Omental fat pad (tissue), 4 donors: ENCODE results near the gene PRR7. TPM values are rescaled to one million over a fixed set of nuclear protein-coding genes. Genes with fewer than 3 reads are reported as not detected.
A peak's percentile ranks its signal among the peaks of the same experiment; 100 is the strongest.

Experiments
- ATAC-seq: fragments of 150-250 bp; one replicate; pipeline ENCODE4 v1.9.1; 2016; ENCODE audit warnings: mild to moderate bottlenecking, moderate library complexity; ENCODE audit not compliant: low FRiP score
- DNase-seq: peaks from one replicate; pipeline ENCODE4 v3.0.0-alpha.2; 2019; ENCODE audit warnings: low spot score
- total RNA-seq, 4 donors: library from RNA; depleted of rRNA; stranded (reverse); fragments of >200 nt; gene quantifications; one replicate each; pipeline ENCODE4 v1.1.0, GENCODE V29; 2016
- TF ChIP-seq, protein P1 (sequence below), 3 donors: fragments of 450-650 bp; IDR thresholded peaks; one replicate each; pipeline ENCODE4 v1.5.1; 2016 to 2017; ENCODE audit warnings: antibody characterized with exemption in 3 of 3, mild to moderate bottlenecking in 3 of 3, moderate library complexity in 2 of 3

PRR7 gene
- total RNA-seq, 4 donors from 2014 or later, result 1.6 to 2.8 (median 2.1) TPM; not detected in 1

DNA sequence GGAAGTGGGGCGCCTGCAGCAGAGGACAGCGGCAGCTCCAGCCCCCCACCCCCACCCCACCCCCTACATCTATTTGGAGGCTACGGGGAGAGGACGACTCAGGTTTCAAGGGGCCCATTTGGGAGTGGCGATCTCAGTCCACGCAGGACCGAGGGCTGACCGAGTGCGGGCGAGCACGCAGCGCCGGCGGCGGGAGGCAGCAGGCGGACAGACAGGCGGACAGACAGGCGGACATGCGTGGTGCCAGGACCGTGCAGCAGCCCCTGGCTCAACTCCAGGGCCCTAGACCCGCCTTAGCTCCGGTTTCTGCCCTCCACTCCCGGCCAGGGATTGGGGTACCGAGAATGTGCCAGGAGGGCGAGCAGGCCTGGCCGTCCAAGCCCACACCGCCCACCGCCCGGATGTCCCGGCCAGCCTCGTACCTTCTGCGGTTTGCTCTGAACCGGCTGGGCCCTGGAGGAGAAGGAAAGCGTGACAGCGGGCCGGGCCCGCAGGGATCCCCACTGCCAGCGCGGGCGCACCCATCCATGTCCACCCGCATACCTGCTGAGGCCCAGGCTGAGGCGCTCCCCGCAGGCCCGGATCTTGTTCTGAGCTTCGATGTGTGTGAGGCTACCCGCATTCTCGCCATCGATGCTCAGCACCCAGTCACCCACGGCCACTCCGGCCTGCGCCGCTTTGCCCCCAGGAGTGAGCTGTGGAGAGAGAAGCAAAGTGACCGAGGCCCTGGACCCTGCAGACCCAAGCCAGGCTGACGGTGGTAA is 45.6 kb downstream of the PRR7 start:
- ATAC-seq, result no peak
- no peak for DNase-seq
- TF ChIP-seq, protein P1, sequence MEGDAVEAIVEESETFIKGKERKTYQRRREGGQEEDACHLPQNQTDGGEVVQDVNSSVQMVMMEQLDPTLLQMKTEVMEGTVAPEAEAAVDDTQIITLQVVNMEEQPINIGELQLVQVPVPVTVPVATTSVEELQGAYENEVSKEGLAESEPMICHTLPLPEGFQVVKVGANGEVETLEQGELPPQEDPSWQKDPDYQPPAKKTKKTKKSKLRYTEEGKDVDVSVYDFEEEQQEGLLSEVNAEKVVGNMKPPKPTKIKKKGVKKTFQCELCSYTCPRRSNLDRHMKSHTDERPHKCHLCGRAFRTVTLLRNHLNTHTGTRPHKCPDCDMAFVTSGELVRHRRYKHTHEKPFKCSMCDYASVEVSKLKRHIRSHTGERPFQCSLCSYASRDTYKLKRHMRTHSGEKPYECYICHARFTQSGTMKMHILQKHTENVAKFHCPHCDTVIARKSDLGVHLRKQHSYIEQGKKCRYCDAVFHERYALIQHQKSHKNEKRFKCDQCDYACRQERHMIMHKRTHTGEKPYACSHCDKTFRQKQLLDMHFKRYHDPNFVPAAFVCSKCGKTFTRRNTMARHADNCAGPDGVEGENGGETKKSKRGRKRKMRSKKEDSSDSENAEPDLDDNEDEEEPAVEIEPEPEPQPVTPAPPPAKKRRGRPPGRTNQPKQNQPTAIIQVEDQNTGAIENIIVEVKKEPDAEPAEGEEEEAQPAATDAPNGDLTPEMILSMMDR (IDR thresholded peaks at IDR 0.05), result no peak

DNA sequence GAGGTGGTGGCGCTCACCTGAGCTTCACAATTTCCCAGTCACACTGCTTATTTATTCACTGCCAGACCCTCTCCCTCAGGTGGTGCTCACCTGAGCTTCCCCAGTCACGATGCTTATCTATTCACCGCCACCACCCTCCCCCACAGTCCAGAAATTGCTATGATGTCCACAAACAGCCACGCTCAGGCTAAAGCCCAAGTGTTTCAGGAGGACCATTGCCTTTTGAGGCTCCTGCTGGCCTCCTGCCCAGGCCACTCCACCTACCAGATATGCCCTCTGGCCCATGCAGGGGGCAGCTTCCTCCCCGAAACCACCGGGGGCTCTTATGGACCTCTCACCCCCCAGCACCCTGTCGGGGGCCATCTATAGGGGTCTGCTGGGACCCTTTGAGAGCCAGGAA is 46.2 kb downstream of the PRR7 start:
- ATAC-seq (no peak), DNase-seq (no peak)
- TF ChIP-seq, protein P1 (IDR thresholded peaks at IDR 0.05), result no peak

DNA sequence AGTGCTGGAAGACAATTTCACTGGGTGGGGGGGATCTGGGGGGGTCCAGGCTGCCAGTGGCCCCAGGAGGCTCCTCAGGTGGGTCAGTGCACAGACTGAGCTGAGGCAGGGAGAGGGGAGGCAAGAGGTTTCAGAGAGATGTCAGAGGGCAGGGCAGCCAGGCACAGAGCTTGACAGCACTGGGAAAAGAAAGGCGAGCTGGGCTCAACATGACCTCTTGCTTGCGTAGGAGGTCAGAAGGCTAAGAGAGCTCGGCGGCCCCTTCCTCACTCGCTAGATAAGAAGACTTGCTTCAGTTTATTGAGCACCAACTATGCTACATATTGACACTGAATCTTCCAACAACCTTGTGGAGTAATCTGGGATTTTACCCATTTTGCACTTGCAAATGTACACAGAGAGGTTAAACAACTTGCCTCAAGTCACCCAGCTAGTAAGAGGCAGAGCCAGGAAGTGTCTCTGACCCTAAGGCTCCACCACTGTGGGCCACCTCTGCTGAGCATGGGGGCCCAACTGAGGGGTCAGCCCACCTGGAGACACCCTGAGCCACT is 47.3 kb downstream of the PRR7 start:
- TF ChIP-seq, protein P1 (IDR thresholded peaks at IDR 0.05), result no peak
- DNase-seq (no peak), ATAC-seq (no peak)

- ATAC-seq, result peak; percentile 21
- DNase-seq, result peak; percentile 53
- TF ChIP-seq, protein P1 (IDR thresholded peaks at IDR 0.05), result peak in 1 of 3 donors; percentile 3
Measured at GRCh38 chr5:177494346-177495195, 48.0 kb downstream of the PRR7 start.

GRCh38 chr5:177495243-177496060 is 48.8 kb downstream of the PRR7 start:
- no peak for DNase-seq
- no peak for ATAC-seq
- TF ChIP-seq, protein P1 (IDR thresholded peaks at IDR 0.05), result no peak

- ATAC-seq, result peak; percentile 6
- DNase-seq, result no peak
- TF ChIP-seq, protein P1 (IDR thresholded peaks at IDR 0.05), result no peak
Measured at GRCh38 chr5:177496070-177496726, 49.6 kb downstream of the PRR7 start.
